GM23338 (cell line): ENCODE measurements around the gene TOM1.

Experiments used
- CREB1 ChIP-seq: fragments of 250-450 bp; sonication (Bioruptor Pico); IDR thresholded peaks from 2 replicates; pipeline ENCODE4 v1.5.0; 2020; ENCODE audit warnings: low read depth, mild to moderate bottlenecking, moderate library complexity
- CTCF ChIP-seq, 2 experiments: fragments of 200-600 bp in 1 of 2; sonication (generic) in 1 of 2; conservative IDR thresholded peaks; 2 replicates each; pipeline versions ENCODE4 v1.5.1 to v1.6.1; 2016 to 2017; ENCODE audit warnings: antibody characterized with exemption in 2 of 2, low read depth in 2 of 2, mild to moderate bottlenecking in 2 of 2, moderate library complexity in 1 of 2
- ETS1 ChIP-seq: IDR thresholded peaks from 2 replicates; pipeline ENCODE4 v1.6.1; 2016; ENCODE audit warnings: antibody characterized with exemption
- EZH2 ChIP-seq: fragments of 200-600 bp; sonication (generic); IDR thresholded peaks from one replicate; pipeline ENCODE4 v1.8.0; 2017; ENCODE audit warnings: antibody characterized with exemption, mild to moderate bottlenecking, low read depth; ENCODE audit not compliant: unreplicated experiment
- EZH2phosphoT487 ChIP-seq: fragments of 200-600 bp; sonication (generic); IDR thresholded peaks from one replicate; pipeline ENCODE4 v1.8.1; 2018; ENCODE audit warnings: antibody characterized with exemption; ENCODE audit not compliant: unreplicated experiment
- JUNB ChIP-seq: IDR thresholded peaks from one replicate; pipeline ENCODE4 v1.6.1; 2016; ENCODE audit warnings: antibody characterized with exemption; ENCODE audit not compliant: unreplicated experiment
- NANOG ChIP-seq: IDR thresholded peaks from 2 replicates; pipeline ENCODE4 v1.6.1; 2016; ENCODE audit warnings: antibody characterized with exemption, borderline replicate concordance
- POLR2AphosphoS5 ChIP-seq: IDR thresholded peaks from 2 replicates; pipeline ENCODE4 v1.6.1; 2016; ENCODE audit warnings: antibody characterized with exemption, low read depth
- REST ChIP-seq: IDR thresholded peaks from one replicate; pipeline ENCODE4 v1.6.1; 2018; ENCODE audit warnings: antibody characterized with exemption; ENCODE audit not compliant: unreplicated experiment
- STAT1 ChIP-seq: IDR thresholded peaks from one replicate; pipeline ENCODE4 v1.6.1; 2016; ENCODE audit warnings: antibody characterized with exemption; ENCODE audit not compliant: unreplicated experiment
- ZNF114 ChIP-seq: fragments of 250-450 bp; sonication (Bioruptor Pico); IDR thresholded peaks from 2 replicates; pipeline ENCODE4 v1.5.0; 2020; ENCODE audit warnings: mild to moderate bottlenecking, moderate library complexity
- ZNF331 ChIP-seq: fragments of 250-450 bp; sonication (Bioruptor Pico); IDR thresholded peaks from 2 replicates; pipeline ENCODE4 v1.5.0; 2020; ENCODE audit warnings: low read depth, mild to moderate bottlenecking, moderate library complexity

GRCh38 chr22:35345808-35346505, 46.3 kb downstream of the TOM1 start:
- TF ChIP-seq CTCF (conservative IDR thresholded peaks at IDR 0.05; ENCODE audit: low read depth in 2 of 2) (no peak), EZH2 (no peak), EZH2phosphoT487 (no peak), POLR2AphosphoS5 (no peak), REST (no peak), ZNF114 (CRISPR knock-in tag) (no peak), JUNB (no peak), ETS1 (no peak), ZNF331 (CRISPR knock-in tag) (no peak), STAT1 (no peak), CREB1 (CRISPR knock-in tag) (no peak), NANOG (no peak)
